HG03159 (cell line): Measurements from ENCODE around the gene SYT15B.
"Not testable (repeated sequence)": the region's sequence is repeated elsewhere in the genome, so short reads cannot be mapped to it uniquely, and the experiment has no call there.

Experiments
- ATAC-seq: cut with Tn5 transposase; IDR thresholded peaks from one replicate; pipeline ENCODE4 v1.9.1; 2021; ENCODE audit warnings: mild to moderate bottlenecking, moderate library complexity; ENCODE audit not compliant: unreplicated experiment

Gene SYT15B

DNA sequence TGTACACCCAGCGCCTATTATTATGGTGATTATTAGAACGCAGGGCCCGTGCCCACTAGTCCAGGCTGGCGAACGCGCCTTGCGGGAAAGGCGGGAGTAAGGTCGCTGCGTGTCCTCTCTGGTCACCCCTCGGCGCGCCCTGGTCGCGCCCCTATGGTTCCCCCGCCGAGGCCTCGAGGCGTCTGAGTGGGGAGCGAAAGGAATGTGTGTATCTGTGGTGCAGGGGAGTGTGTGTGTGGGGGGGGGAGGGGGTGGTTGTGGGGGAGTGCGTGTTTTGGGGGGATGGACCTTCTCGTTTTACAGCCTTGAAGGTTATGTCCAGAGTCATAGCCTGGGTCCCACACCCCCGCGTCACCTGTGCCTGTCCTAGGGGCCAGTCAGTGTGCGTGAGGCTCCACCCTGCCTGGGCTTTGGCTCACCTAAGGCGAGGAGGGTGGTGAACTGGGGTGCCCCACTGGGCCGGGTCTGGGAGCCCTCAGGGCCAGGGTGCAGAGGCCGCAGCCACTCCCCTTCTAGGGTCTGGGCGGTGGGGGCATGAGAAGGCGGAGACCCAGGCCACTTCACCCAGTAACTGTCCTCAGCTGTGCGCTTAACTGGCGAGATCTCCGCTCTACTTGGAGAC lies at the start of gene SYT15B:
Gene SYT15B (minus strand): TSS at position 39 of the 622 bp plus-strand sequence. CDS start 952 bp downstream, outside the sequence.
- ATAC-seq: not testable (repeated sequence)

DNA sequence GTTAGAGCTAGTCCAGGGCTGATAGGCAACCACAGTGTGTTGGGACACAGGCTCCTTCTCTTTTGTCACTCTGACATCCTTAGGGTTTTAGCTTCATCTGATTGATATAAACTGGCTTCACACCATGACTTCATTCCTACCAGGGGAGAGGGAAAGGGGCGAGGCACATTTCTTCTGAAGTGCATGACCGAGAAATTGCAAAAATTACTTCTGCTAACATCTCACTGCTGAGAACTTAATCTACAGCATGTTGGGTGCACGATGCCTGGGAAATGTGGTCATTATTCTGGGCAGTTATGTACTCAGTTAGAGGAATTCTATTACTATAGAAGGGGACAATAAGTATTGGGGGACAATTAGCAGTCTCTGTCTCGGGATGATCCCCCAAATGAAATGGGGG lies 16.2 kb upstream of the SYT15B start:
- not testable (repeated sequence) for ATAC-seq

DNA sequence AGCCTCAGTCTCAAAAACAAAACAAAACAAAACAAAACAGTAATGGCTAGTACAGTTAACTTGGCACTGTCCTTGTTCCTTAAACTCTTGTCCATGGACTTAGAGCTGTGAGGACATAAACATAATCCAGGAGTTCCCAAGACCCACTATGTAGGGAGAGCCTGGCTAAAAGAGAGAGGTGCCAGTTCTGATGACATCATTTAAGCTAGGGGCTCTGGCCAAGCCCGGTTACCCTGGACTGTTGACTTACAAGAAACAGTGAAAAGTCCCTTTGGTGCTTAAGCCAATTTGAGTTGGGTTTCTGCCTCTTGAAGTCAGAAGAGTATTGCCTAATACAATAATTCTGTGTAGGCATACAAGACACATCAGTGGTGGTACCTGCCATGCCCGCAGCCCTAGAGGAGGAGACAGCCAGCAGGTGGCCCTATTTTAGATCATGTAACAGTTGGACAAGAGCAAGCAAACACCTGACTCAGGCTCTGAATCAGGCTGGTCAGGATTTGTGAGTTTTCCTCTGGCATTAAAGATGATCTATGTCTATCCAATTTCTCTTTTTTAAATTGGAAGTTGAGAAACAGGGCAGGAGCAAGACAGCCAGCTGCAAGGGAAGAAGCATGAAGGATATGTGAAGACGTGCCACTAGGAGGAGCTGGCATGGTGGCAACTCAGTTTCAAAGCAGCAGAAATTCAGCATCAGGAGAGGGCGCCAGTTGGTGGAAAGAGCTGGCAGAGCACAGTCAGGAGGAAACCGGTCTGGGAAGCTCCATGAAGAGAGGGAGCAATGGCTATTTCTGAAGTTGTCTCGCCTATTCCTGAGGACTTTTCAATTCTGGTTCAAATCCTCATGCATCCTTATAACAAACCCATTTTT lies 12.2 kb upstream of the SYT15B start:
- ATAC-seq: not testable (repeated sequence)

DNA sequence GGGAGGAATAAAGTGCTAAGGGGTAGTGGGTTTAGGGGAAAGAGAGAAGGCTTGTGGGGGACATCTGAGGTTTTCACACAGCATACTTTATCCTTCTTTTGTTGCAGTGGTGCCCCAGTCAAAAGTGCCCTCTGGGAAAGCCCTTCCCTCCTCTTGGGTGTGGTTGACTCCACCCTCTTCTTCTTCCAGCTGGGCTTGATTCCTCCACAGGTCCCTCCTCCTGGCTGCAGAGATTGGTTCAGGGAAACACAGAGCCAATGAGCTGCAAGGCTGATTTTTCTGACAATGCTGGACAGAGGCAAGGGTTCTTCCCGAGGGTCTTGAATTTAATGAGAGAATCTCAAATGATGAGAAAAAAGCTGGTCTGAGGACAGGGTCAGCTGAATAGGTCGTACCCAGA lies 7.4 kb upstream of the SYT15B start:
- not testable (repeated sequence) for ATAC-seq

- ATAC-seq: not testable (repeated sequence)
Measured at GRCh38 chr10:47768578-47769115, 5.3 kb upstream of the SYT15B start.

DNA sequence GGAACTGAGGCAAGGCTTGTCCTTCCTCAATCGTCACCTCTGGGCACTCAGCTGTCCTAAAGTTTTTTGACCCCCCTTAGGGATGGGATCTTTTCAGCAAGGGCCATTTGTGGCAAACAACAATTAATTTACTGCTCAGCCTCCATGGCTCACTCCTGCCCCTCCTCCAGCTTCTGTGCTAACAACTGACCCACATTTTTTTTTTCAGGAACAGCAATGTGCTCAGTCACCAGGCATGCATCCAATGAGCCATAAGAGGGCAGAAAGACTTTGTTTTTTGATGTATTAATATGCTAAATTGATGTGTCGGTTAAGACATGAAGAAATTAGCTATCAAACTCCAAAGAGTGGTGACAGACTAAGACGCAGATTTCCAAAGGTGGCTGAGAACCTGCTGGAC lies 4.7 kb upstream of the SYT15B start:
- not testable (repeated sequence) for ATAC-seq

- not testable (repeated sequence) for ATAC-seq
Measured at GRCh38 chr10:47767236-47767635, 3.8 kb upstream of the SYT15B start.

- ATAC-seq: not testable (repeated sequence)
Measured at GRCh38 chr10:47765232-47765631, 1.8 kb upstream of the SYT15B start.

- not testable (repeated sequence) for ATAC-seq
Measured at GRCh38 chr10:47762674-47763553, 478 bp downstream of the SYT15B start.

GRCh38 chr10:47758855-47759254 lies 4.5 kb downstream of the SYT15B start:
- ATAC-seq: not testable (repeated sequence)

DNA sequence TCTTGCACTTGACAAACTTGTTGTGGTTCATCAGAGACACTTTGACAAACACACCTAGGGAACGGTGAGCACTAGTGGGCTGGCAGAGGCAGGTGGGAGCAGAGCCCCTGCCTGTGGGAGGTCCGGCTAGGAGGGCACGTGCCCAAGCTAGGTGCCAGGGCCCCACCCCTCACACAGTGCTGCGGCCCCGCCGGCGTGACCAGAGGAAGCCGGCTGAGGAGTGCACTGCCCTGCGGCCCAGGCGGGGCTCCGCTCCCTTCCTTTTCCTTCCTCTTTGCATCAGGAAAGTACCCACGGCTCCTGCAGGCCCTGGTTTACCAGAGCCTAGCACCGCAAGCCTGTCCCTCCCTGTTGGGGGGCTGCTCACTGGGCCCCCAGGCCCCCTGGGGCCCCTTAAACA lies 7.2 kb downstream of the SYT15B start:
- not testable (repeated sequence) for ATAC-seq

GRCh38 chr10:47753871-47754270 lies 9.5 kb downstream of the SYT15B start:
- ATAC-seq: not testable (repeated sequence)

- not testable (repeated sequence) for ATAC-seq
Measured at GRCh38 chr10:47753176-47753575, 10.2 kb downstream of the SYT15B start.

DNA sequence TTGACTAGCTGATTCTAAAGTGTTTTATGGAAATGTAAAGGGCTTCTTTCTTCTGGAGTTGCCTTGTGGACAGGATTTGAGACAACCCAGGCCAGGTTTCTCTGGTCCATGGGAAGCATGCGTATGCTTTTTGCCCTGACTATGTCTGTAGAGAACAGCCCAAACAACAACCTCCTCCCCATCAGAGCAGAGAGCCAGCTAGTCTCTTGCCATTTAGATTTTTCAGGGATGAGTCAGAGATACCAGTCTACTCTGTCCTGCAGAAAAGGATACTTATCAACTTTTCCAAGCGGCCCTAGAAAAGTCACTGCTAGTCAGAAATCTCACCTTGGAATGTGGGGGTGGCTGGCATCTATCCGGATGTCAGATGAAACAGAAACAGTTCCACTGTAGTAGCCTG lies 11.6 kb downstream of the SYT15B start:
- ATAC-seq: not testable (repeated sequence)

DNA sequence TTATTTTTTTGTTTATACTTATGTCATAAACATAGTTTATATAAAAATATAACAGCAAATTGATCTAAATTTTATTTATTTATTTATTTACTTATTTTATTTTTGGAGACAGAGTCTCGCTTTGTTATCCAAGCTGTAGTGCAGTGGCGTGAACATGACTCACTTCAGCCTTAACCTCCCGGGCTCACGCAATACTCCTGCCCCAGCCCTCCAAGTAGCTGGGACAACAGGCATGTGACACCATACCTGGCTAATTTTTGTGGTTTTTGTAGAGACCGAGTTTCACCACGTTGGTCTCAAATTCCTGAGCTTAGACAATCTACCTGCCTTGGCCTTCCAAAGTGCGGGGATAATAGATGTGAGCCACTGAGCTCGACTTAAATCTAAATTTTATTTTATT lies 13.0 kb downstream of the SYT15B start:
- ATAC-seq: not testable (repeated sequence)

DNA sequence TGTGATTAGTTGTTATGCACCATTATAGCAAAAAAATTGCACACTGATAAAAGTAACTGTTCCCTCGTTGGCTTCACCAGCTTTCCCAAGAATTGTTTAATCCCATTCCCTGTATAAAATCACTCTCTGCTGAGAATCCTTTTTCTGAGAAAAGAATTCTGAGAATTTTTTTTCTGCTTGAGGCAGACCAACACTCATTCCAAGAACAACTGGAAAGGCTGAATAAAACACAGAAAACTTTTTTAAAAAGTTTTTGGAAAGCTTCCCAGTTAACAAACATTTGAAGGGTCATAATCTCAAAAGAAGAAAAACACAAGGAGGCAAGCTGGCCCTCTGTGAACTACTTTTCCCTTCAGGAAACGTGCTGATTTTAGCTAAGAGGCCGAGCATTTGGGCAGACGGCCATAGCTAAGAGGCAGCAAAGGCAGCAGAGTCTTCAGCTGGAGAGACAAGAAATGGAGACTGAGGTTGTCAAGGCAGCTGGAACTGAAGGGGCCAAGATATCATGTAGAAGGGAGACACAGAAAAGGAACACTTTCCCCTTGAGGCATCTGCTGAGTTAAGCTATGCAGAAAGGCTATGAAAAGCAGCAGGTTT lies 16.5 kb downstream of the SYT15B start:
- ATAC-seq: not testable (repeated sequence)

DNA sequence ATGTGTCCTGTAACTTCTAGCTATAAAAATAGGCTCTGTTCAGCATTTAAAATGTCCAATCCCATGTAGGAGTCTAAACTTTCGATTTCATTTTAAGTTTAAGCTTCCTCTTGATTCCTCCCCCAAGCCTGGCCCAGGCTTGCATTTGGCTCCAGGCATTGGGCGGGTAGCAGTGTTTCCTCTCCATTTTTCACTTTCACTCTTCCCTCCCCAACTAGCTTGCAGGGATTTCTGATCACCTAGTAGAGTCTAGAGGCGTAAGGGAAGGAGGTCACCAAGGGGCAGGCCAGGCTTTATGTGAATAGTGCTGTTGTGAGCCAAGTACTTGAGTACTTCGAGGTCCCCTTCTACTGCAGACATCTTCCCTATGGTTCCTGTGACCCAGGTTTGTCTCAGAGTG lies 18.5 kb downstream of the SYT15B start:
- ATAC-seq: not testable (repeated sequence)

- peak; percentile 83 for ATAC-seq
Measured at GRCh38 chr10:47743611-47744550, 19.5 kb downstream of the SYT15B start.

DNA sequence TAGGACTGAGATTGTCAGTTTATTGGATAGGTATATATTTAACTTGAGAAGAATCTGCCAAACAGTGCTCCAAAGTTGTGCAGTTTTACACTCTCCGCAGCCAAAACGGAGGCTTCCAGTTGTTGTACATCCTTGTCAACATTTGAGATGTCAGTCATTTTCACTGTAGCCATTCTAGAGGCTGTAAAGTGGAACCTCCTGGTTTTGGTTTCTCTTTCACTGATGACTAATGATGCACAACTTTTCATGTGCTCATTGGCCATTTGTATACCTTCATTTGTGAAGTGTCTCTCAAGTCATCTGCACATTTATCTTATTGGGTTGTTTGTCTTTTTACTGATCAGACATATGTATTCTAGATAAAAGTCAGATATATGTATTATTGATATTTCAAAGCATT lies 22.5 kb downstream of the SYT15B start:
- ATAC-seq: peak; percentile 58
